Astrocyte of the cerebellum (primary cell): ENCODE measurements around the gene PLXNB2.

ENCODE experiments used
- DNase-seq: peaks from one replicate; pipeline ENCODE4 v3.0.0-alpha.2; 2011; ENCODE audit warnings: low read depth
- H3K4me3 ChIP-seq: 2 replicates; pipeline ENCODE4 v1.5.1; 2011; ENCODE audit warnings: mild to moderate bottlenecking, low read depth, low read length, moderate library complexity
- in situ Hi-C: cut with HindIII; loops from 2 replicates; pipeline ENCODE4 v1.10.0; 2017; ENCODE audit warnings: low sequenced_read_pairs
- TF ChIP-seq, protein P1 (sequence below): IDR thresholded peaks from 2 replicates; pipeline ENCODE4 v1.5.1; 2012; ENCODE audit warnings: low read length, low read depth, moderate library complexity, mild to moderate bottlenecking; ENCODE audit errors: missing control alignments

PLXNB2 gene

DNA sequence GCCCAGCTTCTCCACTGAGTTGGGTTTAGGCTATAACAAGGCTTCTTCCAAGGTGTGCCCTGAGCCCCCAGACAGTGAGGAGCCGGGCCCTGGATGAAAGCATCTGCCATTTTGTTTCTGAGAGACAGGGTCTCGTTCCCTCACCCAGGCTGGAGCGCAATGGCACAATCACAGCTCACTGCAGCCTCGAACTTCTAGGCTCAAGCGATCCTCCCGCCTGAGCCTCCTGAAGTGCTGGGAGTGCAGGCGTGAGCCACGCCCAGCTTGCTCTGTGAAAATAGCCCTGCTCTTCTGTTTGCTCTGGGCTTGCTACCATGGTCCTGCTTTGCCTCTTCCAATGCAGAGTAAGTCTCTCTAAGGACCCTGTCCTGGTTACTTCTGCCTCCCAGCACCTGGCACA is 12.7 kb upstream of the PLXNB2 start:
- in situ Hi-C loops, result no loop called here
- no peak for DNase-seq
- TF ChIP-seq, protein P1, sequence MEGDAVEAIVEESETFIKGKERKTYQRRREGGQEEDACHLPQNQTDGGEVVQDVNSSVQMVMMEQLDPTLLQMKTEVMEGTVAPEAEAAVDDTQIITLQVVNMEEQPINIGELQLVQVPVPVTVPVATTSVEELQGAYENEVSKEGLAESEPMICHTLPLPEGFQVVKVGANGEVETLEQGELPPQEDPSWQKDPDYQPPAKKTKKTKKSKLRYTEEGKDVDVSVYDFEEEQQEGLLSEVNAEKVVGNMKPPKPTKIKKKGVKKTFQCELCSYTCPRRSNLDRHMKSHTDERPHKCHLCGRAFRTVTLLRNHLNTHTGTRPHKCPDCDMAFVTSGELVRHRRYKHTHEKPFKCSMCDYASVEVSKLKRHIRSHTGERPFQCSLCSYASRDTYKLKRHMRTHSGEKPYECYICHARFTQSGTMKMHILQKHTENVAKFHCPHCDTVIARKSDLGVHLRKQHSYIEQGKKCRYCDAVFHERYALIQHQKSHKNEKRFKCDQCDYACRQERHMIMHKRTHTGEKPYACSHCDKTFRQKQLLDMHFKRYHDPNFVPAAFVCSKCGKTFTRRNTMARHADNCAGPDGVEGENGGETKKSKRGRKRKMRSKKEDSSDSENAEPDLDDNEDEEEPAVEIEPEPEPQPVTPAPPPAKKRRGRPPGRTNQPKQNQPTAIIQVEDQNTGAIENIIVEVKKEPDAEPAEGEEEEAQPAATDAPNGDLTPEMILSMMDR, result no peak
- no peak overlapping the region for H3K4me3 ChIP-seq

DNA sequence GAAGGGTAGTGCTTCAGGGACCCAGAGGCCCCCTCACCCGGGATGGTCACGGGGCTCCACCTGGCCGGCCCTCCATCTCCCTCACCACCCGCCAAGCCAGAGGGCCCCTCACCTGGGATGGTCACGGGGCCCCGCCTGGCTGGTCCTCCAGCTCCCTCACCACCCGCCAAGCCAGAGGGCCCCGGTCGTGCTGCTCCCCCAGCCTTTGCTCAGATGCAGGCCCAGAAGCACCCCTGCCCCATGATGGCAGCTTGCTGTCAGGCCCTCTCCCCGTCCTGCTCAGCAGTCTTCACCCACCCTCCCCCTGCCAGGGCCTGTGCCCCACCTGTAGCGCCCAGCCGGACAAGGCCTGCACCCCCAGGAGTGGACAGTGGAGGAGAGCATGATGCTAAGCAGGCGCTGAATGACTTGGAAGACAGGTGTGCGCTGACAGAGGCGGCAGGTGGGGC is 12.1 kb upstream of the PLXNB2 start:
- no peak overlapping the region for H3K4me3 ChIP-seq
- TF ChIP-seq, protein P1, result no peak
- DNase-seq, result no peak
- in situ Hi-C loops, result no loop called here

DNA sequence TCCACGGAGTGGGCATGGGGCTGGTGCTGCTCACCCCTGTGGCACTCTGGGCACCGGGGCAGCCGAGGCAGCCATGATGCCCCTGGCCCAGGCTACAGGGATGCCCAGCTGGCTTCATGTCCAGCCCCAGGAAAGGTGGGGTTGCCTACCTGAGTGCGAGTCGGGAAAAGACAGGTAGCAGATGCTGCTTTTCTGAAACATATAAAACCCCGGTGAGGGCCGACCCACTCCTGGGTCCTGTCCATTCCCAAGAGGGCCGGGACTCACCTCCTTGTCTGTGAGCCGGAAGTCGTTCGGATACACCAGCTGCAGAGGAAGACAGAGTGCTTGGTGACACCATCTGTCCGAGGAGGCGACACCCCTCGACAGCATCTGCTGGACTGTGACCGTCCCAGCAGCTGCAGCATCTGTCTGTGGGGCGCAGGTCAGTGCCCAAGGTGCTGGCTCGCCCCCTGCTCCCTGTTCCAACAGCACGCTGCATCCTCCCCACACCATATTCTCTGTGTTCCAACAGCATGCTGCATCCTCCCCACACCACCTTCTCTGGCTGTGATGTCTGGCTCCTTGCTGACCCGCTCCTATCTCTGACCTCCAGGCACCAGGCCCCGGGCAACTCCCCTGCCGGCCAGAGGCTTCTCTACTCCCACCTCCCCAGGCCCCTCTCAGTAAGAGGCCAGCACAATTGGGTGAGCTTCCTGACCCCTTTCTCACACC is 11.4 kb upstream of the PLXNB2 start:
- TF ChIP-seq, protein P1, result no peak
- in situ Hi-C loops, result no loop called here
- no peak for DNase-seq
- no peak overlapping the region for H3K4me3 ChIP-seq

DNA sequence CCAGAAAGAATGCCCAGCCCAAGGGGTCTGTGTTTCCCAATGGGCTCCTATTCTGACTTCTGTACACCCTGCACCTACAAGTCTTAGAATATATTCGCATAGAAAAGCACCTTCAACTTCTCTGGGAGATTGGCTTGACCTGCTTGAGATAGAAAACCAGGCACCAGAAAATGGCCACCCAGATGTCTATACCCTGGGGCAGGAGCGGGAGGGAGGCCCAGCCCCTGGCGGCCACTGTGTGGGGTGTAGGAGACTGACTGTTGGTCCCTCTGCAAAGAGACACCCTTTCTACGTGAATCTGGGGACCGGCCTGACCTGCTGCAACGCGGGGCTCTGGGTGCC is 10.9 kb upstream of the PLXNB2 start:
- in situ Hi-C loops, result no loop called here
- TF ChIP-seq, protein P1, result no peak
- H3K4me3 ChIP-seq, result no peak overlapping the region
- DNase-seq, result no peak

DNA sequence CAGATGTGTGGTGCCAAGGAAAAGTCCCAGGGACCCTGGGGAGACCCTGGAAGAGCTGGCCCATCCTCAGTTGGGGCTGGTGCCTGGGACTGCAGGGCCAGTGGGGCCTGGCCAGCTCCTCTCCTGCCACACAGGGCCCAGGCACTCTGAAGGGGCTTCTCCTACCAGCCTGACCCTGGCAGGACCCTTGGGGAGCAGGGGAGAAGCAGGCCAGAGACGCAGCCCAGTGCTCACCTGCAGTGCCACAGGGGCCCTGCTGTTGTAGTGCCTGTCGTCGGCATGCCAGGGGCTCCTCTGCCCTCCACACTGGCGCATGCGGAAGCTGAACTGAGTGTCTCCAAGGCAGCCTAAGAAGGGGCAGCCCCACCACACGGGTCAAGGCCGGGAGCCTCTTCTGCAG is 10.2 kb upstream of the PLXNB2 start:
- in situ Hi-C loops, result no loop called here
- H3K4me3 ChIP-seq, result no peak overlapping the region
- TF ChIP-seq, protein P1, result no peak
- no peak for DNase-seq

DNA sequence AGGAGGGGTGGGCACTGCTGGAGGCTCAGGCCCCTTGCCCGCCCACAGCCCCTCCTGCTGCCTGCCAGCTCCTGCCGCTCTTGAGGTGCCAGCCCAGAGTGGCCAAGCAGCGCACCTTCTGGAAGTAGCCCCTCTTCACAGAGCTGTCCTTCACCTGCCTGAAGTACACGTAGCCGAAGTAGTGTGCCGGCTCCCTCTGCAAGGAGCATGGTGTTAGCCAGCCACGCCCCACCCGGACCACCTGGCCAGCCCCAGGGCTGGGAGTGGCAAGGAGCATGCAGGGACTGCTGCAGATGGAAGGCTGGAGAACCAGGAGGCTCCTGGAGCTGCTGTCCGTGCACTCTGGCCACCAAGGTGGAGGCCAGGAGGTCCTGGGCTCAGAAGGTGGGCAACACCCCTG is 9.7 kb upstream of the PLXNB2 start:
- TF ChIP-seq, protein P1, result no peak
- H3K4me3 ChIP-seq, result no peak overlapping the region
- in situ Hi-C loops, result no loop called here
- no peak for DNase-seq
